Spinal cord (tissue), 10 donors: ENCODE data around the gene GRIK1. TPM values are rescaled to one million over a fixed set of nuclear protein-coding genes. Genes with fewer than 3 reads are reported as not detected.

Experiments
- DNase-seq, 6 donors: peaks; one replicate each; pipeline versions ENCODE4 v3.0.0 to v3.0.0-alpha.2; 2013 to 2015; ENCODE audit warnings: low spot score in 6 of 6, low read depth in 4 of 6
- H3K27ac ChIP-seq: one replicate; pipeline ENCODE4 v1.5.1; 2013; ENCODE audit warnings: low read depth, low read length, control low read depth
- H3K27me3 ChIP-seq: one replicate; pipeline ENCODE4 v1.6.1; 2013; ENCODE audit warnings: low read length; ENCODE audit not compliant: control insufficient read depth, insufficient read depth
- H3K36me3 ChIP-seq: one replicate; pipeline ENCODE4 v1.6.1; 2013; ENCODE audit warnings: low read length; ENCODE audit not compliant: control insufficient read depth, insufficient read depth
- H3K4me1 ChIP-seq: one replicate; pipeline ENCODE4 v1.6.1; 2013; ENCODE audit warnings: low read length; ENCODE audit not compliant: control insufficient read depth, insufficient read depth
- H3K4me3 ChIP-seq: one replicate; pipeline ENCODE4 v1.5.1; 2013; ENCODE audit warnings: low read depth, low read length, control low read depth
- H3K9me3 ChIP-seq: one replicate; pipeline ENCODE4 v1.6.1; 2013; ENCODE audit warnings: low read length; ENCODE audit not compliant: control insufficient read depth, insufficient read depth
- WGBS: methylation state at CpG from one replicate; pipeline ENCODE4 v1.1.5; 2013; ENCODE audit warnings: missing lambda C conversion rate; ENCODE audit not compliant: insufficient coverage; 5-methylcytosine and 5-hydroxymethylcytosine counted together
- polyA plus RNA-seq, 2 donors: library from polyadenylated mRNA; unstranded; fragments of 120-200 nt; gene quantifications; one replicate each; pipeline ENCODE4 v1.2.1, GENCODE V29; 2013; ENCODE audit not compliant: insufficient read length in 2 of 2
- total RNA-seq, 2 donors: library from RNA; depleted of rRNA in 1 of 2; stranded (reverse); fragments of 120-200 nt in 1 of 2; fragments of >200 nt in 1 of 2; gene quantifications; one replicate each; pipeline versions ENCODE4 v1.2.3 to v1.2.4, GENCODE V29; 2013 to 2014
- donor health status: healthy.

Gene GRIK1
- total and polyA plus RNA-seq, 4 donors, result 12.0 to 35.0 (median 29.6) TPM

DNA sequence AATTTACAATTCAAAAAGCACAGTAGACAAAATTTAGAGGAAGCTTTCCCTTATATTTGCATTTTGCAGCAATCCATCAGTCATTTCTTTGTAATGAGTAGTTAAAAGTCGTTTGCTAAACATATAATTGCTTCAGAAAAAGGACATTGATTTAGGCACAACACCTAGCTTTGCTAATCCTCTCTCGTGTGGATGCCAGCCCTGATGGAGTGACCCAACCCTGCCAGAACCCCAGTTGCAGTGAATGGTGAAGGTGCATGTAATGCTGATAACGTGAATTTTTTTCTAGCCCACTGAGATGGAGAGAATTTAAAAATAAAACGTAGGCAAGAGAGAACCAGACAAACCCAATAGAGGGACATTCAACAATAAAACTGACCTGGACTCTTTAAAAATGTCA is 263.4 kb downstream of the GRIK1 start:
- DNase-seq, result no peak
- Histone ChIP-seq H3K36me3 (no peaks in the 10 kb centered on the region), H3K4me1 (no peaks in the 10 kb centered on the region), H3K27me3 (no peaks in the 10 kb centered on the region), H3K4me3 (no peak overlapping the region), H3K27ac (no peak overlapping the region), H3K9me3 (no peaks in the 10 kb centered on the region)
- no CpG with 5 or more reads among the region's 4 CpGs for WGBS

DNA sequence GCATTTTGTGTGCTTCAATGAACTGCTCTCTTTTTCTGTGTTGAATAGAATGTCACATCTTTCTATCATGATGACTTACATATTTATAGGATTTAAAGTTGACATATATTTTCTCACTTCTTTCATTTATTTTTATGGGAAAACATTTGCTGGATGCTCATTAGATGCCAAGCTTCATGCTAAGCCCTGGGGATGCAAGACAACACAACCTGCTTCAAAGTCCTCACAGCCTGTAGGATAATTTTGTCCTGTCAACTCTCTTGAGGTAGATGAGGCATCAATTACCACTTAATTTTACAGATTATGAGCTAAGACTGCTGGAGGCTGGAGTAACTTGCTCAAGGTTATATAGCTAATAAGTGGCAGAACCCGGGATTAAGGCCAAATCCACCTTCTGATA is 264.3 kb downstream of the GRIK1 start:
- peak in 1 of 6 donors; percentile 55 for DNase-seq
- no peaks in the 10 kb centered on the region for H3K9me3 ChIP-seq
- no peaks in the 10 kb centered on the region for H3K4me1 ChIP-seq
- H3K36me3 ChIP-seq, result no peaks in the 10 kb centered on the region
- no peak overlapping the region for H3K27ac ChIP-seq
- H3K4me3 ChIP-seq, result no peak overlapping the region
- H3K27me3 ChIP-seq, result no peaks in the 10 kb centered on the region
- 80% methylated on average over 1 of the region's 1 CpG for WGBS

DNA sequence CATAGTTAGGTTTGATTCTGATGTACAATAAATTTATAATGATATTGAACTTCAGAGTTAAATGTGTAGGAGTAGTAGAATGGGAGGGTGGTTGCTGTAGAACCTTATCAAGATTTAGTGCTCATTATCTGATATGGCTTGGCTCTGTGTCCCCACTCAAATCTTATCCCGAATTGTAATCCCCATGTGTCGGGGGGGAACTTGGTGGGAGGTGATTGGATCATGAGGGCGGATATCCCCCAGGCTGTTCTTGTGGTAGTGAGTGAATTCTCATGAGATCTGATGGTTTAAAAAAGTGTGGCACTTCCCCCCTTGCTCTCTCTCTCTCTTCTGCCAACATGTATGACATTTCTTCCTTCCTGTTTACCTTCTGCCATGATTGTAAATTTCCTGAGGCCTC is 265.5 kb downstream of the GRIK1 start:
- H3K4me1 ChIP-seq, result no peaks in the 10 kb centered on the region
- H3K27ac ChIP-seq, result no peak overlapping the region
- no peaks in the 10 kb centered on the region for H3K27me3 ChIP-seq
- no peaks in the 10 kb centered on the region for H3K9me3 ChIP-seq
- no peak for DNase-seq
- no CpG with 5 or more reads among the region's 3 CpGs for WGBS
- H3K4me3 ChIP-seq, result no peak overlapping the region
- H3K36me3 ChIP-seq, result no peaks in the 10 kb centered on the region

DNA sequence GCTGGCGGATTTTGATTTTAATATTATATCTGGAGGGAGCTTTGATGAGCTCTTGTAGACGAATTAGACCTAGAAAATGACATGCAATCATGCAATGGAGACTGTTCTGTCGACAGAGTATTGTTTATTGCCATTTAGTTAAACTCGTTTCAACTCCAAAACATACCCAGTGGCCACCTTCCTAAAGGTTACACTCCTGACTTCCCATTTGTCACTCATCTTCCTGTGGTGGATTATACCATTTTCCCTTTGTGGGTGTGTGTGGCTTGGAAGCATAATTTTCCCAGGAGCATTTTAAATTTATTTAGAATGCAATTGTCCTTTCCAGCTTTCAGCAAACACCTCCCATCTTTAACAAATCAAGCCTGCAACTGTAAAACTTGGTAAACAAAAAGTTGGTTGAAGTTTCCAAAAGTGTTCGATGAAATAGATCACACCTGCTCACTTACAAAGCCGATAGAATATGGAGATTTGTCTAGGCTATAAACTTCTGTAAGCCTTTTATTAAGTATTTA is 266.6 kb downstream of the GRIK1 start:
- WGBS, result no CpG with 5 or more reads among the region's 6 CpGs
- no peak overlapping the region for H3K27ac ChIP-seq

DNA sequence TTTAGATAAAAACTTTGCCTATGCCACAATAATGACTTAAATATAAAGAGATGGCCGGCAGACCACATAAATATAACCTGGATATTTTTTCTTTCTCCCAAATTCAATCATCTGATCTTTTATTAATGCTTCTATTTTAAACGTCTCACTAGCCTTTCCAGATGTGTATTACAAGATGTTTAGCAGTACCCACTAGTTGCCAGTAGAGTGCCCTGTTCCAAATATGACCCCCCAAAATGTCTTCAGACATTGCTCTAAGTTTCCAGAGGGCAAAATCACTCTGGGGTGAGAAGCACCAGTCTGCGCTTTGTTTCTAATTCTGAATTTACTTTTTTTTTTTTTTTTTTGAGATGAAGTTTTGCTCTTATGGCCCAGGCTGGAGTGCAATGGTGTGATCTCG is 268.1 kb downstream of the GRIK1 start:
- Histone ChIP-seq H3K27me3 (no peaks in the 10 kb centered on the region), H3K9me3 (no peaks in the 10 kb centered on the region), H3K4me1 (no peaks in the 10 kb centered on the region), H3K4me3 (no peak overlapping the region), H3K27ac (no peak overlapping the region), H3K36me3 (no peaks in the 10 kb centered on the region)
- no peak for DNase-seq
- 67% methylated on average over 1 of the region's 4 CpGs for WGBS

More for the DNA sequence above, 266.6 kb downstream of the GRIK1 start:
- Histone ChIP-seq H3K4me3 (no peak overlapping the region), H3K4me1 (no peaks in the 10 kb centered on the region), H3K9me3 (no peaks in the 10 kb centered on the region), H3K27me3 (no peaks in the 10 kb centered on the region), H3K36me3 (no peaks in the 10 kb centered on the region)
- no peak for DNase-seq

DNA sequence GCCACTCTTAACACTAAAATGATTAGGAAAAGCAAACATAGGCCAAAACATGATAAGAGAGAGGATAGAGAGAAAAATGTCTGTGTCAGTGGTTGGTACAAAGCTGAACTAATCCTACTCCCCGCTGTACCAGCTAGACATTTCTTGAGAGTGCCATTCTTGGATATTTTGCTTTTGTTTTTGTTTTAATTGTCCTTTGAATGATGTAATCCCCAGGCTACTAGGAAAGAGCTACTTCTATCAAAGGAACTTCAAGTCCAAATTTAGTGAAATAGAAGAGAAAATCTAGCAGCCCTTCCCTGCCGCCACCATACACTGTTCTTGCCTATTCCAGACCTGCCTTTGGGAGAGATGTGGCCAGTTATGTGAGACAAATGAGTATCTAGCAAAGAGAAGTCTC is 269.6 kb downstream of the GRIK1 start:
- Histone ChIP-seq H3K4me1 (no peaks in the 10 kb centered on the region), H3K36me3 (no peaks in the 10 kb centered on the region), H3K27me3 (no peaks in the 10 kb centered on the region), H3K27ac (no peak overlapping the region), H3K4me3 (no peak overlapping the region), H3K9me3 (no peaks in the 10 kb centered on the region)
- no peak for DNase-seq
- no CpG with 5 or more reads among the region's 2 CpGs for WGBS

DNA sequence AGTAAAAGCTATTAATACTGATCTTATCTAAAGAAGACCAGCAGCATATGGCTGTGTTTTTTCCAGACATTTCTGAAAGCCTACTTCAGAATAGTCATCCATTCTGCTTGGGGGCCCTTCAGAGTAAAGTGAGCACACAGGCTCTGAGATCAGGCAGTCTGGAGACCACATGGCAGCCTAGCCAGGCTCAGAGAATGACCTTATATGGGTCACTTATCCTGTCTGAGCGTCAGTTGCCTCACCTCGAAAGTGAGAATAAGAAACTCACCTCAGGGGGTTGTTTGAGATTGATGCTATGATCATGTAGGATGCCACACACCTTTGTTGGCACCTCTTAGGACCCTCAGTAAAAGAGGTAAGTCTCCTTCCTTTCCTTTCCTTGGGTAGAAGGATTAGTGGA is 270.4 kb downstream of the GRIK1 start:
- DNase-seq, result no peak
- Histone ChIP-seq H3K4me1 (no peaks in the 10 kb centered on the region), H3K27me3 (no peaks in the 10 kb centered on the region), H3K27ac (no peak overlapping the region), H3K36me3 (no peaks in the 10 kb centered on the region), H3K9me3 (no peaks in the 10 kb centered on the region), H3K4me3 (no peak overlapping the region)
- 80% methylated on average over 1 of the region's 2 CpGs for WGBS

DNA sequence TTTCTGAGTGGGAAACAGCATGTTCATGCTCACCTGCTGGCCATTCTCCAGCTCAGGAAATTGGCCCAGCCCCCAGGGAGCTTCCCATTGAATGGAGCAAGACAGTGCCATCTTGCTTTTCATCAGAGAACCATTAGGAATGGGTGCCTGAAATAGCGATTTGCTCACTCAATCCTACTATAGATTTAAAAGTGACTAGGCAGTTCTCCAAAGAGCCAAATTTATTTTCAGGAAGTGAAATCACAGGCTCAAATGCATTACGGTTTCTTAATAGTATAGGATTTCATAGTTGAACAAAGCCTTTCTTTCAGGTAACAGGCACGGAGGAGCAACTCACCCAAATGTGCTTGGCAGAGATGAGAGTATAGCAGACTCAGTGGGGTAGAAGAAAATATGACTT is 272.1 kb downstream of the GRIK1 start:
- Histone ChIP-seq H3K9me3 (no peaks in the 10 kb centered on the region), H3K27me3 (no peaks in the 10 kb centered on the region), H3K36me3 (no peaks in the 10 kb centered on the region), H3K4me1 (no peaks in the 10 kb centered on the region), H3K27ac (no peak overlapping the region), H3K4me3 (no peak overlapping the region)
- 61% methylated on average over 2 of the region's 3 CpGs for WGBS
- DNase-seq, result no peak

DNA sequence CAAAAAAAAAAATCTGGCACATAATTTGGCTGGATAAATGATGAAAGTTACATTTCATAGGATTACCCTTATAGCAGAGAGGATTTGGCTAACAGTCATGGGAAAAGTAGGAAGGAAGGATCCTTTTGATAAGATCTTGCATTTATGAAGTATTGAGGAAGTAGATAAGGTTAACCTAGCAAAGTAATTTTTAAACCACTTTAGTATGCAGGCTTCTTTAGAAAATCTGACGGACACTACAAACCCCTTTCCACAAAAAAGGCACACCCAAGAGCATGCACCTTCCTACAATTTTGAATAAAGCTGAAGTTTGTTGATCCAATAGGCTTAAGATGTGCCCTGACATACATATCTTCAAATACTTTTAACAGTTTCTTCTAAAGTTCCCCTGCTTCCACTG is 275.2 kb downstream of the GRIK1 start:
- DNase-seq, result no peak

DNA sequence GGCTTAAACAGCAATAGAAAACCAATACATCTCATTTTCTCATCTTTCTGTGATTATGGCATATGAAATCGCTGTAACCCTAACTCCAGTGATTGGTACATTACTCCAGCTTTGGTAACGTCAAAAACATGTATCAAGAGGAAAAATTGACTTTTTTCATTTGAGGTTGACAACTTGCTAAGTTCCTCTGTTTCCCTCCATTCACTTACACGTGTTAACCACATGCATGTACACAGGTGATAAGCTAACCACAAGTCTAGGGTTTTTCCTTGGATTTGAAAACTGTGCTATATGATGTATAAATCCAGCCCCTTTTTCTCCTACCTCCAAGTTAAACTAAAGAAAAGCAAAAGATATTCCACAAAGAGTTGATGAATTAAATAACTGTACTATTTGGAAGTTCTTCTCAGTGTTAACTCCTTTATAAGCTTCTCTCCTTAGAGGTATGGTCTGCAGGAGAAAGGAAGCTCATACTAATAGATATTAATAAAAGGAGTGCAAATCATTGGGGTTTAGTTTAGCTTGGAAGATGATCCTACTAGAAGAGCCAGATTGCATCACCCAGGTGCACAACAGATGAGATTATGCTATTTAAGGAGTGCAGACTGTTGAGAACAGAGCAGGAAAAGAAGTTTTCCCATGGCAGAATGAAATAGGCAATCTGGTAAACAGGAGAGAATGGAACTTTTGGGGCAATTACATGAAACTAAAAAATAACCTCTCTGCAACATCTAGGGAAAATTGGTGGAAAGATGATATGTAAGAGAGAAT is 277.9 kb downstream of the GRIK1 start:
- Histone ChIP-seq H3K9me3 (no peaks in the 10 kb centered on the region), H3K4me1 (no peaks in the 10 kb centered on the region), H3K27me3 (no peaks in the 10 kb centered on the region), H3K36me3 (peaks cover 3% of the 10 kb centered on the region), H3K27ac (no peak overlapping the region), H3K4me3 (no peak overlapping the region)
- whole genome bisulfite sequencing, result 100% methylated on average over 2 of the region's 3 CpGs
- no peak for DNase-seq

More for the DNA sequence above, 275.2 kb downstream of the GRIK1 start:
- no CpG with 5 or more reads among the region's 1 CpG for WGBS
- H3K4me3 ChIP-seq, result no peak overlapping the region
- no peak overlapping the region for H3K27ac ChIP-seq
- peaks cover under 1% of the 10 kb centered on the region for H3K36me3 ChIP-seq
- no peaks in the 10 kb centered on the region for H3K4me1 ChIP-seq
- H3K9me3 ChIP-seq, result no peaks in the 10 kb centered on the region
- H3K27me3 ChIP-seq, result no peaks in the 10 kb centered on the region
